HepG2 (cell line): Measurements from ENCODE around the gene CPNE1. TPM values are rescaled to one million over a fixed set of nuclear protein-coding genes. Genes with fewer than 3 reads are reported as not detected.

Experiments
- ARHGAP35 ChIP-seq: sonication (generic); formaldehyde crosslinking; IDR thresholded peaks from 2 replicates; pipeline ENCODE4 v1.9.0; 2022; ENCODE audit warnings: mild to moderate bottlenecking, inconsistent platforms, moderate library complexity, missing genetic modification reagents, borderline replicate concordance
- CHCHD3 ChIP-seq: sonication (generic); formaldehyde crosslinking; IDR thresholded peaks from 2 replicates; pipeline ENCODE4 v1.8.0; 2022; ENCODE audit warnings: mild to moderate bottlenecking, missing genetic modification reagents, moderate library complexity
- HIVEP1 ChIP-seq: sonication (generic); formaldehyde crosslinking; IDR thresholded peaks from 2 replicates; pipeline ENCODE4 v1.4.0; 2020; ENCODE audit warnings: mild to moderate bottlenecking, missing genetic modification reagents
- HMGXB3 ChIP-seq: sonication (generic); formaldehyde crosslinking; IDR thresholded peaks from 2 replicates; pipeline ENCODE4 v1.4.0; 2020; ENCODE audit warnings: missing genetic modification reagents, borderline replicate concordance
- HOXA5 ChIP-seq: sonication (generic); formaldehyde crosslinking; IDR thresholded peaks from 2 replicates; pipeline ENCODE4 v1.4.0; 2020; ENCODE audit warnings: missing genetic modification reagents
- HOXD1 ChIP-seq: sonication (generic); formaldehyde crosslinking; IDR thresholded peaks from 2 replicates; pipeline ENCODE4 v1.5.0; 2020; ENCODE audit warnings: missing genetic modification reagents
- ISX ChIP-seq: sonication (generic); formaldehyde crosslinking; conservative IDR thresholded peaks from 2 replicates; pipeline ENCODE4 v1.5.0; 2020; ENCODE audit warnings: missing genetic modification reagents
- MED1 ChIP-seq: sonication (generic); formaldehyde crosslinking; IDR thresholded peaks from 2 replicates; pipeline ENCODE4 v1.4.0; 2020; ENCODE audit warnings: missing genetic modification reagents
- PAWR ChIP-seq: sonication (generic); formaldehyde crosslinking; IDR thresholded peaks from 2 replicates; pipeline ENCODE4 v1.4.0; 2020; ENCODE audit warnings: missing genetic modification reagents, mild to moderate bottlenecking, borderline replicate concordance
- REPIN1 ChIP-seq: sonication (generic); formaldehyde crosslinking; IDR thresholded peaks from 2 replicates; pipeline ENCODE4 v1.8.0; 2022; ENCODE audit warnings: missing genetic modification reagents, low read depth, mild to moderate bottlenecking, borderline replicate concordance
- RFX5 ChIP-seq: IDR thresholded peaks from 2 replicates; pipeline ENCODE4 v1.6.1; 2011; ENCODE audit warnings: low read depth, low read length, improper control_type of control experiment
- SALL1 ChIP-seq: sonication (generic); formaldehyde crosslinking; IDR thresholded peaks from 2 replicates; pipeline ENCODE4 v1.8.0; 2022; ENCODE audit warnings: mild to moderate bottlenecking, missing genetic modification reagents
- SP4 ChIP-seq: sonication (generic); formaldehyde crosslinking; IDR thresholded peaks from 2 replicates; pipeline ENCODE4 v1.8.1; 2023; ENCODE audit warnings: mild to moderate bottlenecking, missing genetic modification reagents
- TARDBP ChIP-seq: sonication (generic); formaldehyde crosslinking; IDR thresholded peaks from 2 replicates; pipeline ENCODE4 v1.8.0; 2022; ENCODE audit warnings: mild to moderate bottlenecking, missing genetic modification reagents
- ZBTB26 ChIP-seq: IDR thresholded peaks from 2 replicates; pipeline ENCODE4 v1.6.1; 2016; ENCODE audit warnings: missing compliant biosample characterization, missing genetic modification reagents, borderline replicate concordance
- ZNF225 ChIP-seq: sonication (generic); formaldehyde crosslinking; IDR thresholded peaks from 2 replicates; pipeline ENCODE4 v1.4.0; 2020; ENCODE audit warnings: mild to moderate bottlenecking, missing genetic modification reagents
- ZNF557 ChIP-seq: sonication (generic); formaldehyde crosslinking; IDR thresholded peaks from 2 replicates; pipeline ENCODE4 v1.4.0; 2020; ENCODE audit warnings: missing genetic modification reagents
- ZNF567 ChIP-seq: sonication (generic); formaldehyde crosslinking; IDR thresholded peaks from 2 replicates; pipeline ENCODE4 v1.8.1; 2023; ENCODE audit warnings: mild to moderate bottlenecking, missing genetic modification reagents, borderline replicate concordance
- ZNF720 ChIP-seq: sonication (generic); formaldehyde crosslinking; IDR thresholded peaks from 2 replicates; pipeline ENCODE4 v1.4.0; 2020; ENCODE audit warnings: missing genetic modification reagents
- ZNF75D ChIP-seq: sonication (generic); formaldehyde crosslinking; IDR thresholded peaks from 2 replicates; pipeline ENCODE4 v1.8.1; 2023; ENCODE audit warnings: missing genetic modification reagents, mild to moderate bottlenecking, borderline replicate concordance
- polyA plus RNA-seq, 8 experiments: library from polyadenylated mRNA; depleted of rRNA in 3 of 8; stranded (reverse) in 7 of 8; unstranded in 1 of 8; fragments of >200 nt; fragmentation: Illumina TruSeq in 4 of 8; extraction: Trizol in 4 of 8; gene quantifications; 2 replicates each; pipeline versions ENCODE4 v1.2.1 to v1.2.3, GENCODE V29; 2011 to 2016; ENCODE audit warnings: low read depth in 4 of 8, missing spikeins in 1 of 8, mixed read lengths in 1 of 8; ENCODE audit not compliant: insufficient read depth in 1 of 8
- total RNA-seq, 5 experiments: library from RNA; depleted of rRNA; stranded (reverse); fragments of >200 nt; fragmentation: Illumina TruSeq; extraction: Trizol; gene quantifications; 2 replicates each; pipeline ENCODE4 v1.2.3, GENCODE V29; 2016; ENCODE audit warnings: low read depth in 1 of 5
- TF ChIP-seq, protein P1 (sequence below): sonication (generic); formaldehyde crosslinking; conservative IDR thresholded peaks from 2 replicates; pipeline ENCODE4 v1.4.0; 2020; ENCODE audit warnings: mild to moderate bottlenecking, missing genetic modification reagents, moderate library complexity

The CPNE1 gene
- total and polyA plus RNA-seq, 2 of the 13 experiments (the other 11 are each of a cell fraction or from before 2014, with no cell fraction given): 408 to 431 TPM

GRCh38 chr20:35615667-35616464 lies 48.8 kb downstream of the CPNE1 start, which contains the start of gene SPAG4 (continued):
- peak; percentile 95 for TF ChIP-seq SALL1 (CRISPR knock-in tag)
- TF ChIP-seq ISX (CRISPR knock-in tag): peak; percentile 99
- peak; percentile 81; the same call in 1 of the 2 replicates for TF ChIP-seq HIVEP1
- peak; percentile 89 for TF ChIP-seq HOXD1 (CRISPR knock-in tag)
- TF ChIP-seq ZNF225: peak; percentile 96
- peak; percentile 60; the same call in 1 of the 2 replicates for TF ChIP-seq RFX5
- TF ChIP-seq HMGXB3 (CRISPR knock-in tag): peak; percentile 72
- peak; percentile 97 for TF ChIP-seq HOXA5 (CRISPR knock-in tag)
- peak; percentile 88 for TF ChIP-seq ZBTB26 (CRISPR knock-in tag)
- no peak; the same call in none of the 2 replicates for TF ChIP-seq CHCHD3
- peak; percentile 13; the same call in 1 of the 2 replicates for TF ChIP-seq TARDBP (CRISPR knock-in tag)
- TF ChIP-seq ZNF75D (CRISPR knock-in tag): peak; percentile 97; the same call in 1 of the 2 replicates
- TF ChIP-seq PAWR (CRISPR knock-in tag): no peak
- peak; percentile 93 for TF ChIP-seq MED1 (CRISPR knock-in tag)
- peak; percentile 90; the same call in 1 of the 2 replicates for TF ChIP-seq REPIN1 (CRISPR knock-in tag)
- TF ChIP-seq ZNF567 (CRISPR knock-in tag): peak; percentile 43; the same call in 1 of the 2 replicates
- TF ChIP-seq ARHGAP35 (CRISPR knock-in tag): peak; percentile 99; the same call in 1 of the 2 replicates
- no peak for TF ChIP-seq ZNF720 (CRISPR knock-in tag)
- peak; percentile 98 for TF ChIP-seq ZNF557
- TF ChIP-seq, protein P1, sequence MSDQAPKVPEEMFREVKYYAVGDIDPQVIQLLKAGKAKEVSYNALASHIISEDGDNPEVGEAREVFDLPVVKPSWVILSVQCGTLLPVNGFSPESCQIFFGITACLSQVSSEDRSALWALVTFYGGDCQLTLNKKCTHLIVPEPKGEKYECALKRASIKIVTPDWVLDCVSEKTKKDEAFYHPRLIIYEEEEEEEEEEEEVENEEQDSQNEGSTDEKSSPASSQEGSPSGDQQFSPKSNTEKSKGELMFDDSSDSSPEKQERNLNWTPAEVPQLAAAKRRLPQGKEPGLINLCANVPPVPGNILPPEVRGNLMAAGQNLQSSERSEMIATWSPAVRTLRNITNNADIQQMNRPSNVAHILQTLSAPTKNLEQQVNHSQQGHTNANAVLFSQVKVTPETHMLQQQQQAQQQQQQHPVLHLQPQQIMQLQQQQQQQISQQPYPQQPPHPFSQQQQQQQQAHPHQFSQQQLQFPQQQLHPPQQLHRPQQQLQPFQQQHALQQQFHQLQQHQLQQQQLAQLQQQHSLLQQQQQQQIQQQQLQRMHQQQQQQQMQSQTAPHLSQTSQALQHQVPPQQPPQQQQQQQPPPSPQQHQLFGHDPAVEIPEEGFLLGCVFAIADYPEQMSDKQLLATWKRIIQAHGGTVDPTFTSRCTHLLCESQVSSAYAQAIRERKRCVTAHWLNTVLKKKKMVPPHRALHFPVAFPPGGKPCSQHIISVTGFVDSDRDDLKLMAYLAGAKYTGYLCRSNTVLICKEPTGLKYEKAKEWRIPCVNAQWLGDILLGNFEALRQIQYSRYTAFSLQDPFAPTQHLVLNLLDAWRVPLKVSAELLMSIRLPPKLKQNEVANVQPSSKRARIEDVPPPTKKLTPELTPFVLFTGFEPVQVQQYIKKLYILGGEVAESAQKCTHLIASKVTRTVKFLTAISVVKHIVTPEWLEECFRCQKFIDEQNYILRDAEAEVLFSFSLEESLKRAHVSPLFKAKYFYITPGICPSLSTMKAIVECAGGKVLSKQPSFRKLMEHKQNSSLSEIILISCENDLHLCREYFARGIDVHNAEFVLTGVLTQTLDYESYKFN (CRISPR knock-in tag): no peak; the same call in 1 of the 2 replicates
- no peak; the same call in 1 of the 2 replicates for TF ChIP-seq SP4 (CRISPR knock-in tag)
